GM19023 (cell line): Measurements from ENCODE around the gene TUBB1.
"Not testable (repeated sequence)": the region's sequence is repeated elsewhere in the genome, so short reads cannot be mapped to it uniquely, and the experiment has no call there.

Experiments
- ATAC-seq: cut with Tn5 transposase; IDR thresholded peaks from one replicate; pipeline ENCODE4 v1.9.1; 2021; ENCODE audit warnings: mild to moderate bottlenecking, moderate library complexity; ENCODE audit not compliant: unreplicated experiment

TUBB1 gene

GRCh38 chr20:59019217-59019616, at the start of gene TUBB1:
TUBB1 (plus strand) TSS chr20:59019429; CDS start chr20:59019523, 94 bp downstream.
- ATAC-seq = no peak

GRCh38 chr20:58969439-58969838, 49.8 kb upstream of the TUBB1 start:
- no peak for ATAC-seq

- no peak for ATAC-seq
These were observed 49.1 kb upstream of the TUBB1 start for GRCh38 chr20:58970146-58970545.

- no peak for ATAC-seq
These were observed 47.8 kb upstream of the TUBB1 start for GRCh38 chr20:58971429-58971828.

- no peak for ATAC-seq
These were observed 46.0 kb upstream of the TUBB1 start for GRCh38 chr20:58973179-58973578.

- no peak for ATAC-seq
These were observed 45.4 kb upstream of the TUBB1 start for GRCh38 chr20:58973866-58974265.

- no peak for ATAC-seq
These were observed 43.9 kb upstream of the TUBB1 start for GRCh38 chr20:58975353-58975752.

- no peak for ATAC-seq
These were observed 43.0 kb upstream of the TUBB1 start for GRCh38 chr20:58976061-58976730.

GRCh38 chr20:58978351-58979190, 40.7 kb upstream of the TUBB1 start:
- ATAC-seq = no peak

GRCh38 chr20:58980711-58981627, 38.3 kb upstream of the TUBB1 start, which contains the start of gene NELFCD:
NELFCD (plus strand) TSS chr20:58981256; CDS start chr20:58981310, 54 bp downstream.
- ATAC-seq = peak; percentile 80

GRCh38 chr20:58981628-58982364, 37.4 kb upstream of the TUBB1 start:
- no peak for ATAC-seq

- ATAC-seq = no peak
These were observed 36.7 kb upstream of the TUBB1 start for GRCh38 chr20:58982406-58983114.

- ATAC-seq = not testable (repeated sequence)
These were observed 36.1 kb upstream of the TUBB1 start for GRCh38 chr20:58983115-58983468.

GRCh38 chr20:58984691-58985090, 34.5 kb upstream of the TUBB1 start:
- no peak for ATAC-seq

- no peak for ATAC-seq
These were observed 33.6 kb upstream of the TUBB1 start for GRCh38 chr20:58985656-58986055.

GRCh38 chr20:58986286-58986967, 32.8 kb upstream of the TUBB1 start:
- no peak for ATAC-seq

- ATAC-seq = no peak
These were observed 32.2 kb upstream of the TUBB1 start for GRCh38 chr20:58986968-58987517.

GRCh38 chr20:58987790-58988564, 31.3 kb upstream of the TUBB1 start:
- ATAC-seq = no peak
